ENCODE data around the gene ADGRV1.
"Not testable (repeated sequence)": the region's sequence is repeated elsewhere in the genome, so short reads cannot be mapped to it uniquely, and the experiment has no call there.

ADGRV1 gene

GRCh38 chr5:91032125-91032524 is 473.5 kb downstream of the ADGRV1 start:
- no peak for DNase-seq

GRCh38 chr5:91033370-91033769 is 474.8 kb downstream of the ADGRV1 start:
- no peak for DNase-seq

- DNase-seq: no peak
Measured at GRCh38 chr5:91038180-91038808, 479.7 kb downstream of the ADGRV1 start.

- not testable (repeated sequence) for DNase-seq
Measured at GRCh38 chr5:91041132-91041531, 482.5 kb downstream of the ADGRV1 start.

- DNase-seq: no peak
Measured at GRCh38 chr5:91042247-91042935, 483.8 kb downstream of the ADGRV1 start.

- no peak for DNase-seq
Measured at GRCh38 chr5:91042936-91043255, 484.3 kb downstream of the ADGRV1 start.

GRCh38 chr5:91048073-91048472 is 489.5 kb downstream of the ADGRV1 start:
- DNase-seq: no peak

- no peak for DNase-seq
Measured at GRCh38 chr5:91049112-91049511, 490.5 kb downstream of the ADGRV1 start.

GRCh38 chr5:91049800-91050199 is 491.2 kb downstream of the ADGRV1 start:
- no peak for DNase-seq

GRCh38 chr5:91052411-91052810 is 493.8 kb downstream of the ADGRV1 start:
- not testable (repeated sequence) for DNase-seq

GRCh38 chr5:91052977-91053740 is 494.6 kb downstream of the ADGRV1 start:
- DNase-seq: no peak

- DNase-seq: no peak
Measured at GRCh38 chr5:91053741-91054025, 495.1 kb downstream of the ADGRV1 start.

GRCh38 chr5:91058155-91058554 is 499.6 kb downstream of the ADGRV1 start:
- DNase-seq: no peak

GRCh38 chr5:91058575-91058974 is 500.0 kb downstream of the ADGRV1 start:
- no peak for DNase-seq

- DNase-seq: no peak
Measured at GRCh38 chr5:91059409-91059808, 500.8 kb downstream of the ADGRV1 start.

GRCh38 chr5:91061094-91061493 is 502.5 kb downstream of the ADGRV1 start:
- DNase-seq: no peak

GRCh38 chr5:91061946-91062562 is 503.5 kb downstream of the ADGRV1 start:
- no peak for DNase-seq

- DNase-seq: not testable (repeated sequence)
Measured at GRCh38 chr5:91063098-91063690, 504.6 kb downstream of the ADGRV1 start.

- no peak for DNase-seq
Measured at GRCh38 chr5:91065496-91065895, 506.9 kb downstream of the ADGRV1 start.

- no peak for DNase-seq
Measured at GRCh38 chr5:91069364-91069763, 510.8 kb downstream of the ADGRV1 start.

- DNase-seq: no peak
Measured at GRCh38 chr5:91070761-91071550, 512.4 kb downstream of the ADGRV1 start.

GRCh38 chr5:91072881-91073280 is 514.3 kb downstream of the ADGRV1 start:
- DNase-seq: no peak
